HepG2 (cell line): ENCODE results near the gene ARHGEF1. TPM values are rescaled to one million over a fixed set of nuclear protein-coding genes. Genes with fewer than 3 reads are reported as not detected.
A peak's percentile ranks its signal among the peaks of the same experiment; 100 is the strongest.

ENCODE experiments used
- ATAC-seq: fragments of 200-7000 bp; cut with Tn5 transposase; 3 replicates; pipeline ENCODE4 v1.9.1; 2020; ENCODE audit warnings: mild to moderate bottlenecking, moderate library complexity
- BruUV-seq: library from RNA; stranded (reverse); fragments of 400-500 nt; replicated peaks from 2 replicates; lab custom pipeline; 2021; lab: Mats Ljungman, UMichigan
- CTCF ChIA-PET: fragments of 300-600 bp; formaldehyde crosslinking; extraction: SDS; loops from one replicate; lab custom pipeline; 2021; ENCODE audit warnings: low total read pairs, inconsistent platforms, low intra/inter-chr PET ratio; lab: Yijun Ruan, JAX
- POLR2A ChIA-PET: fragments of 350-600 bp; sonication (Branson Sonifier 250); formaldehyde crosslinking; loops from one replicate; lab custom pipeline; 2020; ENCODE audit warnings: antibody characterized with exemption, inconsistent platforms; lab: Yijun Ruan, JAX
- DNase-seq: peaks from one replicate; pipeline ENCODE4 v3.0.0-alpha.2; 2015; ENCODE audit warnings: low spot score
- FAIRE-seq: peaks from 3 replicates; lab custom pipeline; 2011; peaks lifted over from hg19 to GRCh38; lab: Jason Lieb, UNC
- H2AFZ ChIP-seq: one replicate; pipeline ENCODE4 v1.6.1; 2011; ENCODE audit warnings: low read length, inconsistent platforms
- H3K27ac ChIP-seq: fragments of 300-600 bp; 3 replicates; pipeline ENCODE4 v1.8.0; 2011; ENCODE audit warnings: mixed run types, mild to moderate bottlenecking, mixed read lengths, low read length, inconsistent platforms; ENCODE audit not compliant: insufficient read depth; ENCODE audit errors: extremely low read length
- H3K27me3 ChIP-seq, 2 experiments: fragments of 200-600 bp in 1 of 2; 2 replicates in 1 of 2; 3 replicates in 1 of 2; pipeline versions ENCODE4 v1.6.0 to v1.8.0; 2011; ENCODE audit warnings: low read length in 2 of 2, mild to moderate bottlenecking in 2 of 2, moderate library complexity in 2 of 2, inconsistent platforms in 1 of 2; ENCODE audit not compliant: insufficient read depth in 2 of 2, control insufficient read depth in 1 of 2
- H3K36me3 ChIP-seq, 2 experiments: fragments of 200-600 bp in 1 of 2; replicated peaks in 1 of 2; 2 replicates in 1 of 2; 3 replicates in 1 of 2; pipeline versions ENCODE4 v1.5.1 to v1.8.0; 2011; ENCODE audit warnings: low read length in 2 of 2, inconsistent platforms in 1 of 2; ENCODE audit not compliant: insufficient read depth in 2 of 2, control insufficient read depth in 1 of 2
- H3K4me1 ChIP-seq: 2 replicates; pipeline ENCODE4 v1.5.1; 2012; ENCODE audit warnings: low read length, inconsistent platforms; ENCODE audit not compliant: insufficient read depth
- H3K4me2 ChIP-seq: 2 replicates; pipeline ENCODE4 v1.6.0; 2011; ENCODE audit warnings: low read depth, low read length, inconsistent platforms
- H3K4me3 ChIP-seq, 3 experiments: fragments of 200-600 bp in 1 of 3; sonication (generic), shearing (Covaris generic) in 1 of 3; replicated peaks in 1 of 3; 2 replicates each; pipeline ENCODE4 v1.5.1; 2011 to 2016; ENCODE audit warnings: low read length in 3 of 3, inconsistent platforms in 2 of 3, low read depth in 2 of 3, mild to moderate bottlenecking in 2 of 3, control low read depth in 1 of 3, mixed read lengths in 1 of 3; ENCODE audit not compliant: insufficient read depth in 1 of 3
- H3K79me2 ChIP-seq: one replicate; pipeline ENCODE4 v1.6.1; 2011; ENCODE audit warnings: low read length, inconsistent platforms; ENCODE audit not compliant: insufficient read depth
- H3K9ac ChIP-seq: 2 replicates; pipeline ENCODE4 v1.6.0; 2011; ENCODE audit warnings: mild to moderate bottlenecking, low read depth, low read length, inconsistent platforms; ENCODE audit not compliant: insufficient read depth
- H3K9me3 ChIP-seq: 2 replicates; pipeline ENCODE4 v1.5.1; 2012; ENCODE audit warnings: mild to moderate bottlenecking, low read length
- H4K20me1 ChIP-seq: 2 replicates; pipeline ENCODE4 v1.6.0; 2011; ENCODE audit warnings: inconsistent platforms, mild to moderate bottlenecking, low read length, moderate library complexity; ENCODE audit not compliant: insufficient read depth
- ARNT ChIP-seq: fragments of 450-650 bp; IDR thresholded peaks from 2 replicates; pipeline ENCODE4 v1.6.1; 2017
- CBFB ChIP-seq: sonication (generic); formaldehyde crosslinking; IDR thresholded peaks from 2 replicates; pipeline ENCODE4 v1.4.0; 2020; ENCODE audit warnings: missing genetic modification reagents
- FOXC1 ChIP-seq: sonication (generic); formaldehyde crosslinking; IDR thresholded peaks from 2 replicates; pipeline ENCODE4 v1.8.0; 2022; ENCODE audit warnings: mild to moderate bottlenecking, missing genetic modification reagents, borderline replicate concordance
- JUNB ChIP-seq: sonication (generic); formaldehyde crosslinking; IDR thresholded peaks from 2 replicates; pipeline ENCODE4 v1.8.0; 2022; ENCODE audit warnings: missing genetic modification reagents, mild to moderate bottlenecking, borderline replicate concordance
- KDM5B ChIP-seq: sonication (generic); formaldehyde crosslinking; IDR thresholded peaks from 2 replicates; pipeline ENCODE4 v1.4.0; 2020; ENCODE audit warnings: missing genetic modification reagents, mild to moderate bottlenecking, borderline replicate concordance
- RELA ChIP-seq: sonication (generic); formaldehyde crosslinking; IDR thresholded peaks from 2 replicates; pipeline ENCODE4 v1.4.0; 2020; ENCODE audit warnings: missing genetic modification reagents
- SKI ChIP-seq: fragments of 450-650 bp; IDR thresholded peaks from one replicate; pipeline ENCODE4 v1.6.1; 2018; ENCODE audit warnings: mild to moderate bottlenecking; ENCODE audit not compliant: partially characterized antibody
- SP1 ChIP-seq, 2 experiments: fragments of 450-650 bp in 1 of 2; sonication (generic) in 1 of 2; formaldehyde crosslinking in 1 of 2; IDR thresholded peaks; 2 replicates each; pipeline versions ENCODE4 v1.4.0 to v1.6.1; 2016 to 2020; ENCODE audit warnings: missing genetic modification reagents in 1 of 2
- YEATS2 ChIP-seq: sonication (generic); formaldehyde crosslinking; IDR thresholded peaks from 2 replicates; pipeline ENCODE4 v1.4.0; 2020; ENCODE audit warnings: missing genetic modification reagents, borderline replicate concordance
- ZFAT ChIP-seq: sonication (generic); formaldehyde crosslinking; conservative IDR thresholded peaks from 2 replicates; pipeline ENCODE4 v1.8.1; 2023; ENCODE audit warnings: missing genetic modification reagents, inconsistent platforms
- ZFP1 ChIP-seq: IDR thresholded peaks from 2 replicates; pipeline ENCODE4 v1.6.1; 2016
- ZNF337 ChIP-seq: sonication (generic); formaldehyde crosslinking; IDR thresholded peaks from 2 replicates; pipeline ENCODE4 v1.5.1; 2020; ENCODE audit warnings: missing genetic modification reagents, low read depth, mild to moderate bottlenecking, borderline replicate concordance
- WGBS: methylation state at CpG from one replicate; pipeline ENCODE4 v1.1.6; 2017; ENCODE audit warnings: low lambda C conversion rate; 5-methylcytosine and 5-hydroxymethylcytosine counted together
- in situ Hi-C: cut with HindIII; loops from 2 replicates; pipeline ENCODE4 v1.10.0; 2017; ENCODE audit warnings: low pct_unique_long_range_greater_than_20kb; ENCODE audit not compliant: extremely low pct_ligation_motif_present
- intact Hi-C: fragments of 100-400 bp; cut with micrococcal nuclease; formaldehyde crosslinking; loops from one replicate; pipeline ENCODE4 v1.10.0; 2022; ENCODE audit not compliant: unreplicated experiment
- polyA plus RNA-seq, 8 experiments: library from polyadenylated mRNA; depleted of rRNA in 3 of 8; stranded (reverse) in 7 of 8; unstranded in 1 of 8; fragments of >200 nt; fragmentation: Illumina TruSeq in 4 of 8; extraction: Trizol in 4 of 8; gene quantifications; 2 replicates each; pipeline versions ENCODE4 v1.2.1 to v1.2.3, GENCODE V29; 2011 to 2016; ENCODE audit warnings: low read depth in 4 of 8, missing spikeins in 1 of 8, mixed read lengths in 1 of 8; ENCODE audit not compliant: insufficient read depth in 1 of 8
- total RNA-seq, 5 experiments: library from RNA; depleted of rRNA; stranded (reverse); fragments of >200 nt; fragmentation: Illumina TruSeq; extraction: Trizol; gene quantifications; 2 replicates each; pipeline ENCODE4 v1.2.3, GENCODE V29; 2016; ENCODE audit warnings: low read depth in 1 of 5
- TF ChIP-seq, protein P1 (sequence below): sonication (generic); formaldehyde crosslinking; IDR thresholded peaks from 2 replicates; pipeline ENCODE4 v1.4.0; 2020; ENCODE audit warnings: missing genetic modification reagents
- TF ChIP-seq, protein P2 (sequence below): sonication (generic); formaldehyde crosslinking; conservative IDR thresholded peaks from 2 replicates; pipeline ENCODE4 v1.4.0; 2020; ENCODE audit warnings: missing genetic modification reagents
- TF ChIP-seq, protein P3 (sequence below): sonication (generic); formaldehyde crosslinking; IDR thresholded peaks from 2 replicates; pipeline ENCODE4 v1.9.0; 2022; ENCODE audit warnings: missing genetic modification reagents, mild to moderate bottlenecking, borderline replicate concordance

ARHGEF1 gene
- total and polyA plus RNA-seq, 2 of the 13 experiments (the other 11 are each of a cell fraction or from before 2014, with no cell fraction given) = 33.7 to 34.7 TPM

DNA sequence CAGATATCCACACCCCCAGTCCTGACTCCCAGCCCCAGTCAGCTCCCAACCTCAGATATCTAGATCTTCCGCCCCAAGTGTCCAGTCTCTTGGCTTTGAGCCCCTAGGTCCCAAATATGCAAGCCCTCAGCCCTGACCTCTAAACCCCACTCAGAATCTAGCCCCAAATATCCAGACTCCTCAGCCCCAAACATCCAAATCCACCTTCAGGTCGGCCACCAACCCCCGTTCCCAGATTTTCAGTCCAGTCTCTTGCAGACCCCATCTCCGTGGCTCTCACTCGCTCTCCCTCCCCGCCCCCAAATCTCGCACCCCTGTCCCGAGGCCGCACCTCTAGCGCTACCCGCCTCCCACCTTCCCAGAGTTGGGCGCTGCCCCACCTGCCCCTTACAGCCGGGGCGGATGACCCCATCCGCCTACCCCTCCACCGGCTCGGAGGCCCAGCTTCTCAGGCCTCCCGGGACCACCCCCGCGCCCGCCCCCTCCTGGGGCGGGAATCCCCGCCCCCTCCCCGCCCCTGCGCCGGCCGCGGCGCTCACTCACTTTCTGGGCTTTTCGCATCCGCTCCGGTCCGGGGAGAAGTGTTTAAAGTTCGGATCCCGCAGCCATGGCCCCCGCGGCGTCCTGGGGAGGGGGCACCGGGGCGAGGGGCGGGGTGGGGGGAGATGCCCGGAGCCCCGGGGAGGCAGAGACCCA lies 44.7 kb downstream of the ARHGEF1 start:
- CTCF ChIA-PET = no interaction called here
- no peak for FAIRE-seq

More for the DNA sequence above, 44.7 kb downstream of the ARHGEF1 start:
- Histone ChIP-seq H3K27me3 (peaks cover 7 to 87% of the 10 kb centered on the region in 2 experiments), H3K9ac (no peak overlapping the region), H3K27ac (no peak overlapping the region), H3K9me3 (no peaks in the 10 kb centered on the region), H3K4me1 (peaks cover 11% of the 10 kb centered on the region), H3K4me2 (peak overlapping the region; percentile 77), H2AFZ (no peak overlapping the region), H4K20me1 (no peaks in the 10 kb centered on the region), H3K79me2 (no peaks in the 10 kb centered on the region), H3K36me3 (no peaks in the 10 kb centered on the region), H3K4me3 (peak overlapping the region; percentile 26 to 68 (median 54); a peak in 5 of 6 replicates)
- no TSS peak for BruUV-seq
- no peak for DNase-seq
- intact Hi-C loops (no loop called here), in situ Hi-C loops (no loop called here)
- POLR2A ChIA-PET = no interaction called here
- ATAC-seq = no peak
- 11% methylated on average over 39 of the region's 43 CpGs for whole genome bisulfite sequencing
- TF ChIP-seq, protein P1, sequence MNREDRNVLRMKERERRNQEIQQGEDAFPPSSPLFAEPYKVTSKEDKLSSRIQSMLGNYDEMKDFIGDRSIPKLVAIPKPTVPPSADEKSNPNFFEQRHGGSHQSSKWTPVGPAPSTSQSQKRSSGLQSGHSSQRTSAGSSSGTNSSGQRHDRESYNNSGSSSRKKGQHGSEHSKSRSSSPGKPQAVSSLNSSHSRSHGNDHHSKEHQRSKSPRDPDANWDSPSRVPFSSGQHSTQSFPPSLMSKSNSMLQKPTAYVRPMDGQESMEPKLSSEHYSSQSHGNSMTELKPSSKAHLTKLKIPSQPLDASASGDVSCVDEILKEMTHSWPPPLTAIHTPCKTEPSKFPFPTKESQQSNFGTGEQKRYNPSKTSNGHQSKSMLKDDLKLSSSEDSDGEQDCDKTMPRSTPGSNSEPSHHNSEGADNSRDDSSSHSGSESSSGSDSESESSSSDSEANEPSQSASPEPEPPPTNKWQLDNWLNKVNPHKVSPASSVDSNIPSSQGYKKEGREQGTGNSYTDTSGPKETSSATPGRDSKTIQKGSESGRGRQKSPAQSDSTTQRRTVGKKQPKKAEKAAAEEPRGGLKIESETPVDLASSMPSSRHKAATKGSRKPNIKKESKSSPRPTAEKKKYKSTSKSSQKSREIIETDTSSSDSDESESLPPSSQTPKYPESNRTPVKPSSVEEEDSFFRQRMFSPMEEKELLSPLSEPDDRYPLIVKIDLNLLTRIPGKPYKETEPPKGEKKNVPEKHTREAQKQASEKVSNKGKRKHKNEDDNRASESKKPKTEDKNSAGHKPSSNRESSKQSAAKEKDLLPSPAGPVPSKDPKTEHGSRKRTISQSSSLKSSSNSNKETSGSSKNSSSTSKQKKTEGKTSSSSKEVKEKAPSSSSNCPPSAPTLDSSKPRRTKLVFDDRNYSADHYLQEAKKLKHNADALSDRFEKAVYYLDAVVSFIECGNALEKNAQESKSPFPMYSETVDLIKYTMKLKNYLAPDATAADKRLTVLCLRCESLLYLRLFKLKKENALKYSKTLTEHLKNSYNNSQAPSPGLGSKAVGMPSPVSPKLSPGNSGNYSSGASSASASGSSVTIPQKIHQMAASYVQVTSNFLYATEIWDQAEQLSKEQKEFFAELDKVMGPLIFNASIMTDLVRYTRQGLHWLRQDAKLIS (CRISPR knock-in tag) = no peak
- TF ChIP-seq CBFB (CRISPR knock-in tag) (no peak), SP1 (IDR thresholded peaks at IDR 0.05) (no peak), SP1 (CRISPR knock-in tag; IDR thresholded peaks at IDR 0.05) (no peak), ZFP1 (CRISPR knock-in tag) (no peak), ZNF337 (CRISPR knock-in tag) (no peak), FOXC1 (CRISPR knock-in tag) (no peak), RELA (CRISPR knock-in tag) (no peak), YEATS2 (CRISPR knock-in tag) (no peak), KDM5B (CRISPR knock-in tag) (no peak), ARNT (no peak), JUNB (CRISPR knock-in tag) (no peak), ZFAT (CRISPR knock-in tag) (no peak), SKI (no peak)
- TF ChIP-seq, protein P2, sequence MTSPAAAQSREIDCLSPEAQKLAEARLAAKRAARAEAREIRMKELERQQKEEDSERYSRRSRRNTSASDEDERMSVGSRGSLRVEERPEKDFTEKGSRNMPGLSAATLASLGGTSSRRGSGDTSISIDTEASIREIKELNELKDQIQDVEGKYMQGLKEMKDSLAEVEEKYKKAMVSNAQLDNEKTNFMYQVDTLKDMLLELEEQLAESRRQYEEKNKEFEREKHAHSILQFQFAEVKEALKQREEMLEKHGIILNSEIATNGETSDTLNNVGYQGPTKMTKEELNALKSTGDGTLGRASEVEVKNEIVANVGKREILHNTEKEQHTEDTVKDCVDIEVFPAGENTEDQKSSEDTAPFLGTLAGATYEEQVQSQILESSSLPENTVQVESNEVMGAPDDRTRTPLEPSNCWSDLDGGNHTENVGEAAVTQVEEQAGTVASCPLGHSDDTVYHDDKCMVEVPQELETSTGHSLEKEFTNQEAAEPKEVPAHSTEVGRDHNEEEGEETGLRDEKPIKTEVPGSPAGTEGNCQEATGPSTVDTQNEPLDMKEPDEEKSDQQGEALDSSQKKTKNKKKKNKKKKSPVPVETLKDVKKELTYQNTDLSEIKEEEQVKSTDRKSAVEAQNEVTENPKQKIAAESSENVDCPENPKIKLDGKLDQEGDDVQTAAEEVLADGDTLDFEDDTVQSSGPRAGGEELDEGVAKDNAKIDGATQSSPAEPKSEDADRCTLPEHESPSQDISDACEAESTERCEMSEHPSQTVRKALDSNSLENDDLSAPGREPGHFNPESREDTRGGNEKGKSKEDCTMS (CRISPR knock-in tag) = no peak
- TF ChIP-seq, protein P3, sequence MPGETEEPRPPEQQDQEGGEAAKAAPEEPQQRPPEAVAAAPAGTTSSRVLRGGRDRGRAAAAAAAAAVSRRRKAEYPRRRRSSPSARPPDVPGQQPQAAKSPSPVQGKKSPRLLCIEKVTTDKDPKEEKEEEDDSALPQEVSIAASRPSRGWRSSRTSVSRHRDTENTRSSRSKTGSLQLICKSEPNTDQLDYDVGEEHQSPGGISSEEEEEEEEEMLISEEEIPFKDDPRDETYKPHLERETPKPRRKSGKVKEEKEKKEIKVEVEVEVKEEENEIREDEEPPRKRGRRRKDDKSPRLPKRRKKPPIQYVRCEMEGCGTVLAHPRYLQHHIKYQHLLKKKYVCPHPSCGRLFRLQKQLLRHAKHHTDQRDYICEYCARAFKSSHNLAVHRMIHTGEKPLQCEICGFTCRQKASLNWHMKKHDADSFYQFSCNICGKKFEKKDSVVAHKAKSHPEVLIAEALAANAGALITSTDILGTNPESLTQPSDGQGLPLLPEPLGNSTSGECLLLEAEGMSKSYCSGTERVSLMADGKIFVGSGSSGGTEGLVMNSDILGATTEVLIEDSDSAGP = no peak
